Breast epithelium (tissue), 3 donors: ENCODE data around the gene SCAF1.

Experiments used
- POLR2A ChIP-seq: fragments of 450-650 bp; IDR thresholded peaks from one replicate; pipeline ENCODE4 v1.6.1; 2016; ENCODE audit warnings: antibody characterized with exemption, mild to moderate bottlenecking, moderate library complexity
- TF ChIP-seq, protein P1 (sequence below), 3 donors: fragments of 450-650 bp; IDR thresholded peaks; one replicate each; pipeline ENCODE4 v1.5.1; 2016 to 2017; ENCODE audit warnings: antibody characterized with exemption in 3 of 3, mild to moderate bottlenecking in 3 of 3, moderate library complexity in 3 of 3

DNA sequence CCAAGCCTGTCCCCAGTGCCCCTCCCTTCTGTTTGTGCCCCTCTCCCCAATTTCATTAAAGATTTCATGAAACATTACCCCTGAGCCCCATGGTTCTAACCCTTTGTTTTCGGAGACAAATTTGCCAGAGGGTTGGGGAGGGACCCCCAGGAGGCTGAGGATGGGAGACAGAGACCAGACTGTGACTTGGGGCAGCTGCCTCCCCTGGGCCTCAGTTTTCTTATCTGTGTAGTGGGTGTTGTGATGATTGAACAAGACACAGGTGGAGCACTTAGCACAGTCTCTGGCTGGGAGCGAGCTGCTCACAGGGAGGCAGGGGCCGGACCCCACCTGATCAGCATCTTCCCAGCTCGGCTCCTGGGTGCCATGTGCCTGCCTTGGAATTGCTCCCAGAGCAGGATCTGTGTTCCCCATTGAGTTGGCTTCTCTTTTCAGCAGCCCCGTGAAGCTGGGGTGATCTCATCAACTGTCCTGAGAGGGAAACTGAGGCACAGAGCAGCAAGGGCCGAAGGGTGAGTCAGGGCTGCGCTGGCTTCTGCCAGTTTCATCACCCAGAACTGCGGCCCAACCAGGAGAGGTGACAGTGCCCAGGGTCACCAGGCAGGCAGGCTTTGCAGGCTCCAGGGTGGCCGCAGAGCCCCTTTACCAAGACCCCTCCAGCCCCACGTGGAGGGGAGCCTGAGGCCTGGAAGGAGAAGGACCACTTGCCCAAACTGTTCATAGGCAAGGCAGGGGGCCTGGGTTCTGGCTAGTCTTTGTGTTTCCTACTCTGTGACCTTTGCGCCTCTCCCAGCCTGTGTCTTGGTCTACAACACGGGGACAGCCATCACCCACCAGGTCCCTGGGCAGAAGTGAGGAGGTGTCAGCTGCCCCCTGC is 16.8 kb downstream of the SCAF1 start:
- no peak for TF ChIP-seq POLR2A
- TF ChIP-seq, protein P1, sequence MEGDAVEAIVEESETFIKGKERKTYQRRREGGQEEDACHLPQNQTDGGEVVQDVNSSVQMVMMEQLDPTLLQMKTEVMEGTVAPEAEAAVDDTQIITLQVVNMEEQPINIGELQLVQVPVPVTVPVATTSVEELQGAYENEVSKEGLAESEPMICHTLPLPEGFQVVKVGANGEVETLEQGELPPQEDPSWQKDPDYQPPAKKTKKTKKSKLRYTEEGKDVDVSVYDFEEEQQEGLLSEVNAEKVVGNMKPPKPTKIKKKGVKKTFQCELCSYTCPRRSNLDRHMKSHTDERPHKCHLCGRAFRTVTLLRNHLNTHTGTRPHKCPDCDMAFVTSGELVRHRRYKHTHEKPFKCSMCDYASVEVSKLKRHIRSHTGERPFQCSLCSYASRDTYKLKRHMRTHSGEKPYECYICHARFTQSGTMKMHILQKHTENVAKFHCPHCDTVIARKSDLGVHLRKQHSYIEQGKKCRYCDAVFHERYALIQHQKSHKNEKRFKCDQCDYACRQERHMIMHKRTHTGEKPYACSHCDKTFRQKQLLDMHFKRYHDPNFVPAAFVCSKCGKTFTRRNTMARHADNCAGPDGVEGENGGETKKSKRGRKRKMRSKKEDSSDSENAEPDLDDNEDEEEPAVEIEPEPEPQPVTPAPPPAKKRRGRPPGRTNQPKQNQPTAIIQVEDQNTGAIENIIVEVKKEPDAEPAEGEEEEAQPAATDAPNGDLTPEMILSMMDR (IDR thresholded peaks at IDR 0.05), result no peak
